ENCODE results near the gene TOP2A. TPM values are rescaled to one million over a fixed set of nuclear protein-coding genes. Genes with fewer than 3 reads are reported as not detected.
A peak's percentile ranks its signal among the peaks of the same experiment; 100 is the strongest.

TOP2A gene
- total and polyA plus RNA-seq, 9 of the 15 experiments (the other 6 are each of a cell fraction or from before 2014, with no cell fraction given) = 133 to 347 (median 259) TPM

DNA sequence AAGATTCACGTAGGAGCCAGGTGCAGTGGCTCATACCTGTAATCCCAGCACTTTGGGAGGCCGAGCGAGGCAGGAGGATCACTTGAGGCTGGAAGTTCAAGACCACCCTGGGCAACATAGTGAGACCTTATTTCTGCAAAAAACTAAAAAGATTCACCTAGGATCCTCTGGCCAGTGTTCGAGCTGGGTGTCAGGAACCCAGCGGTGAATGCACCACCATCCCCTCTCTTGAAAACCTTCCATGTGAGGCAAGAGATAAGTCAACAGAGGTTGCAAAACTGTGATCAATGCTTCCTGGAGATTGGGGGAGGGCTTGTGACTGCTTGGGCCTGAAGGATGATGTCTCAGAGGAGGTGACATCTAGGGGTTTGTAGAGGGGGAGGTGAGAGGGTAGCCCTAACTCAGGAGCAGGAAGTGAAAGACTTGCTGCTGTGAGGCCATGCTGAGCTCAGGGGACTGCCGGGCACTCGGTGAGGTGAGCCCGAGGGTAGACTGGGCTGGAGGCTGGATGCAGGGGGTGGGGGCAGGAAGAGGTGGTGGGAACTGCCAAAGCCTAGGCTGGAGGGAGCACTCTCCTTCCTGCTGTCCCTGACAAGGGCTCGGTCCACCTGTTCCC lies 64.8 kb downstream of the TOP2A start (continued):
- TF ChIP-seq ATF7 (IDR thresholded peaks at IDR 0.05) = no peak
- TF ChIP-seq EP300 (IDR thresholded peaks at IDR 0.05; ENCODE audit: low read length) = peak; percentile 30; the same call in 1 of the 2 replicates
- no peak for TF ChIP-seq HMG20B (CRISPR knock-in tag; IDR thresholded peaks at IDR 0.05)
- peak; percentile 73 for TF ChIP-seq TCF3 (CRISPR knock-in tag; IDR thresholded peaks at IDR 0.05)
- TF ChIP-seq DACH1 (IDR thresholded peaks at IDR 0.05; ENCODE audit: partially characterized antibody) = peak; percentile 34
- no peak for TF ChIP-seq GTF3C2 (IDR thresholded peaks at IDR 0.05; ENCODE audit: borderline replicate concordance, extremely low read depth, insufficient read length)
- peak; percentile 42; the same call in 1 of the 2 replicates for TF ChIP-seq CEBPG (CRISPR knock-in tag; IDR thresholded peaks at IDR 0.05)
- no peak; a peak in 1 of 4 replicates for TF ChIP-seq CEBPG (tag; conservative IDR thresholded peaks at IDR 0.05 in 1 of 2, IDR thresholded peaks at IDR 0.05 in 1 of 2)
- no peak for TF ChIP-seq FOXK1 (CRISPR knock-in tag; IDR thresholded peaks at IDR 0.05; ENCODE audit: borderline replicate concordance)
- no peak for TF ChIP-seq VEZF1 (CRISPR knock-in tag; IDR thresholded peaks at IDR 0.05)
- TF ChIP-seq NCOR1 (IDR thresholded peaks at IDR 0.05) = peak; percentile 51; the same call in 1 of the 2 replicates
- peak in 1 of 2 experiments; percentile 31; a peak in 1 of 4 replicates for TF ChIP-seq RCOR1 (IDR thresholded peaks at IDR 0.05; ENCODE audit: borderline replicate concordance in 1 of 2, low read depth in 2 of 2, low read length in 2 of 2)
- TF ChIP-seq JUN (IDR thresholded peaks at IDR 0.05; ENCODE audit: borderline replicate concordance, low read depth, low read length) = no peak
- no peak for TF ChIP-seq JUN (CRISPR knock-in tag; IDR thresholded peaks at IDR 0.05; ENCODE audit: borderline replicate concordance)
- no peak for TF ChIP-seq ZNF512 (tag; IDR thresholded peaks at IDR 0.05)
- peak; percentile 28; the same call in 1 of the 2 replicates for TF ChIP-seq TAL1 (IDR thresholded peaks at IDR 0.05)
- peak; percentile 81 for TF ChIP-seq CBFA2T3 (IDR thresholded peaks at IDR 0.05)
- TF ChIP-seq SAFB (IDR thresholded peaks at IDR 0.05; ENCODE audit: borderline replicate concordance, low read depth, low read length) = no peak
- TF ChIP-seq ZBTB43 (CRISPR knock-in tag; IDR thresholded peaks at IDR 0.05) = no peak
- TF ChIP-seq ZNF57 (CRISPR knock-in tag; IDR thresholded peaks at IDR 0.05) = no peak
- no peak for TF ChIP-seq SPI1 (IDR thresholded peaks at IDR 0.05; ENCODE audit: borderline replicate concordance, low read depth, low read length)
- no peak for TF ChIP-seq ETS2 (tag; IDR thresholded peaks at IDR 0.05; ENCODE audit: borderline replicate concordance, poor library complexity, severe bottlenecking)
